GM12891 (cell line): ENCODE data around the gene LY9.

Source experiments
- PAX5 ChIP-seq: IDR thresholded peaks from 2 replicates; pipeline ENCODE4 v1.6.1; 2011; ENCODE audit warnings: low read length, moderate library complexity, mild to moderate bottlenecking; ENCODE audit not compliant: insufficient read depth, severe bottlenecking
- POLR2A ChIP-seq: IDR thresholded peaks from 2 replicates; pipeline ENCODE4 v1.6.1; 2011; ENCODE audit warnings: low read depth, low read length, control low read depth
- POLR2AphosphoS5 ChIP-seq: IDR thresholded peaks from 2 replicates; pipeline ENCODE4 v1.6.1; 2011; ENCODE audit warnings: low read depth, low read length, control low read depth
- POU2F2 ChIP-seq: IDR thresholded peaks from 2 replicates; pipeline ENCODE4 v1.6.1; 2011; ENCODE audit warnings: low read depth, mild to moderate bottlenecking, control low read depth, low read length, moderate library complexity
- SPI1 ChIP-seq: IDR thresholded peaks from 2 replicates; pipeline ENCODE4 v1.6.1; 2011; ENCODE audit warnings: low read depth, low read length, control low read depth
- TAF1 ChIP-seq: IDR thresholded peaks from 2 replicates; pipeline ENCODE4 v1.6.1; 2011; ENCODE audit warnings: low read depth, low read length, control low read depth

DNA sequence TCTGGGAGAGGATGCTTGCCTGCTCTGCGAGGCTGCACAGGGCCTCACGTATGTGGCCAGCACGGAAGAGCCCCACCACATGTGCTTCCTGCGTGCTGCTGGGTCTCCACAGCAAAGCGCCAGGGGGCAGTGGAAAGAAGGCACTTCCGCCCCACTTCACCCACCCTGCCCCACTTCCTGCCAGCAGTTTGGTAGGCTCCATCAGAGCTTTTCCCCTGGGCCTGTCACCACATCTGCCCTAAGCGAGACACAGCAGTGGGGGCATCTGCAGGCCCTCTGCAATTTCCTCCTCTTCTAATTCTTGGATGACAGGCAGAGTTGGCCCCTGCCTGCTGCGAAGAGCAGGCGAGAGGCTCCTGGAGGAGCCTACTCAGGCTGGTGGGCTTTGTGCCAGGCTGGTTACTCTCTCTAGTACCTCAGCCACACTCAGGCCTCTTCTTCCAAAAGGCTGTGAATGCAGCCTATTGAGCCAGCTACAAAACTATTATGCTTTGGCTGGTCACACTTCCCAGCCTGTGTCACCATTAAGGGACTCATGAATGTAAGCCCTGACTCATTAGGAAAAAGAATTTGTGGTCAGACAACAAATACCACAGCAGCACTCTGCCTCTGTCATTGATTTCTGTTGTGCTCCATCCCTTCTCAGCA, 41.7 kb downstream of the LY9 start:
- no peak for TF ChIP-seq POLR2AphosphoS5
- no peak for TF ChIP-seq POLR2A
- 0 out of 2 replicates have a peak, but pooled peaks have one; percentile 13 for TF ChIP-seq TAF1
- peak; percentile 68 for TF ChIP-seq SPI1
- TF ChIP-seq PAX5: no peak
- no peak for TF ChIP-seq POU2F2
